Activated CD8-positive, alpha-beta T cell treated with anti-CD3 and anti-CD28 coated beads, Interleukin-2, amount 10 ng/mL, durations not matched to agents 7 days and 5 days (primary cell): ENCODE data around the gene KRTAP21-3. TPM values are rescaled to one million over a fixed set of nuclear protein-coding genes. Genes with fewer than 3 reads are reported as not detected.
"Not testable (repeated sequence)": the region's sequence is repeated elsewhere in the genome, so short reads cannot be mapped to it uniquely, and the experiment has no call there.

Experiments used
- ATAC-seq: fragments of 150-1000 bp; cut with Tn5 transposase; one replicate; pipeline ENCODE4 v1.10.0; 2021; ENCODE audit warnings: moderate library complexity
- CTCF ChIA-PET: fragments of 350-600 bp; sonication (Branson Sonifier 250); formaldehyde crosslinking; loops from one replicate; lab custom pipeline; 2021; ENCODE audit warnings: antibody characterized with exemption; lab: Charles Lee
- POLR2A ChIA-PET: fragments of 350-600 bp; sonication (Branson Sonifier 250); formaldehyde crosslinking; loops from one replicate; lab custom pipeline; 2021; ENCODE audit warnings: antibody characterized with exemption; lab: Charles Lee
- DNase-seq: peaks from one replicate; pipeline ENCODE4 v3.0.0-alpha.2; 2020
- H3K27ac Mint-ChIP-seq: one replicate; pipeline ENCODE4 v1.8.0; 2021; ENCODE audit warnings: mild to moderate bottlenecking, mixed read lengths
- H3K27me3 Mint-ChIP-seq: one replicate; pipeline ENCODE4 v1.8.0; 2021; ENCODE audit warnings: low read depth, mixed read lengths
- H3K36me3 Mint-ChIP-seq: one replicate; pipeline ENCODE4 v1.8.0; 2021; ENCODE audit warnings: low read depth, mixed read lengths
- H3K4me1 Mint-ChIP-seq: one replicate; pipeline ENCODE4 v1.8.0; 2021; ENCODE audit warnings: low read depth, mixed read lengths
- H3K4me3 Mint-ChIP-seq: one replicate; pipeline ENCODE4 v1.8.0; 2021; ENCODE audit warnings: mild to moderate bottlenecking, mixed read lengths
- H3K9me3 Mint-ChIP-seq: one replicate; pipeline ENCODE4 v1.8.0; 2022; ENCODE audit warnings: mixed read lengths; ENCODE audit not compliant: insufficient read depth
- total RNA-seq, 2 experiments: library from RNA; stranded (reverse); gene quantifications; one replicate each; pipeline ENCODE4 v1.2.3, GENCODE V29; 2021

KRTAP21-3 gene, protein sequence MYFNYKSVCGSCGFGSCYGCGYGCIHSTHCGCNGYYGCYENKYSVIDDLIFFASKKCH
- total RNA-seq, result not detected

DNA sequence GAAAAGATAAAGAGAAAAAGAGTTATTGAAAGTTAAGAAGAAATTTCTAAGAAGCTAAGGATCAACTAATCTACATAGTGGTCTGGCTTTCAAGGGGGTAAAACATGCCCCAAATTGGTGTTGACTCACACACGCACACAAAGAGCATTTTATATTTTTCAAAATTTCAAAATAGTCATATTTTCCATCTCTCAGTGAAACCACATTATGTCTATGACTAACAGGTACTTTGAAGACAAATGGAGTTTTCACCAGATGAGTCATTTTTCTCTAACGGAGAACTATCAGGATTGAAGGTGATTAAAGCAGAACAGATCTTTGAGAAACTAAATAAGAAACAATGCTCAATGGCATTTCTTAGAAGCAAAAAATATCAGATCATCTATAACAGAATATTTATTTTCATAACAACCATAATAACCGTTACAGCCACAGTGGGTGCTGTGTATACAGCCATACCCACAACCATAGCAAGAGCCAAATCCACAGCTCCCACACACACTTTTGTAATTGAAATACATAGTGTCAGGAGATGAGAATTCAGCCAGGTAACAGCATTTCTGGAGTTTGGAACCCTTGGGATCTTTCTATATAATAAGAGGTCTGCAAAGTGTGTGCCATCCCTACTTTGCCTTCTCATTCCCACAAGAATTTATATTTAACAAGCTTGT lies at the start of gene KRTAP21-3:
KRTAP21-3 (minus strand) TSS at position 539 of the 671 bp plus-strand sequence; CDS start at position 521, 18 bp downstream.
- Mint-ChIP-seq H3K27me3 (no peaks in the 10 kb centered on the region), H3K4me3 (no peak within 1 kb of the TSS), H3K27ac (peak within 1 kb of the TSS; percentile 8), H3K36me3 (no peaks in the 10 kb centered on the region), H3K9me3 (peaks cover 6% of the 10 kb centered on the region), H3K4me1 (peaks cover 9% of the 10 kb centered on the region)
- ATAC-seq (peak; percentile 88), DNase-seq (peak; percentile 24)
- ChIA-PET POLR2A (no interaction called here), CTCF (no interaction called here)

DNA sequence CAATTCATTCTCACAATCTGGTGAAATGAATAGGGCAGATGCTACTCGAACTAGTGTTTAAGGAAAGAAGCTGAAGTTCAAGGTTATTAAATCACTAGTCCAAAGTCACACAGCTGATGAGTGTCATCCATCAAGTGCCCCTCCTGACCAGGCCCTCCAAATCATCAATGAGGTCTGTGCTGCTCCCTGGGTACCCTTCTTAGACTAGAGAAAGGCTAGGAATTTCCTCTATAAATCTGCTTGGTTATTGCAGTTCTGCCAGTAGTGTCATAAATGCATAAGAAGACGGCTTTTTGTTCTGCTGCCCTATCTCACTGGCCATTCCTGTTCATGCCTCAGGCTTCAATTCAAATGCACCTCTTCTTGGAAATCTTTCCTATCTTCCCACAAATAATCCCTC lies 42.2 kb upstream of the KRTAP21-3 start:
- H3K4me3 Mint-ChIP-seq, result no peak overlapping the region
- DNase-seq (no peak), ATAC-seq (no peak)
- no peak overlapping the region for H3K27ac Mint-ChIP-seq
- ChIA-PET POLR2A (no interaction called here), CTCF (no interaction called here)
- no peaks in the 10 kb centered on the region for H3K4me1 Mint-ChIP-seq
- no peaks in the 10 kb centered on the region for H3K9me3 Mint-ChIP-seq
- no peaks in the 10 kb centered on the region for H3K36me3 Mint-ChIP-seq
- no peaks in the 10 kb centered on the region for H3K27me3 Mint-ChIP-seq

DNA sequence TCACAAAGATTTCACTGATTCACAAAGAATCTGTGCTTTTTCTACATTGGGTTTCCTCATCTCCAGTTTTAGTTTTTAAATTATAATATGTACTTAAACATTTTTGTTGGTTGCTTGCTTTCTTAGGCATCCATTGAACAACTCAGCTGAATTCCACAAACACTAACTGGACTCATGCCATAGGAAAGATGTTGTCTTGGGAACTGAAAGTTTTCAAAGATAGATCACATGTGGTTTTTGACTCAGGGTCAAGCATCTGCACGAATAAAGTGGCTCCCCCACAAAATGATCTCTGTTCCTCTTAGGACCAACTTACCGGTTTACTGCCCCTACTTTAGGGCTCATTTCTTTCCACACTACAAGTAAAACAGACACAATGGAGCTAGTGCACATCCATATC lies 39.7 kb upstream of the KRTAP21-3 start:
- H3K9me3 Mint-ChIP-seq, result no peaks in the 10 kb centered on the region
- no peak overlapping the region for H3K4me3 Mint-ChIP-seq
- H3K4me1 Mint-ChIP-seq, result no peaks in the 10 kb centered on the region
- ATAC-seq (no peak), DNase-seq (no peak)
- ChIA-PET CTCF (no interaction called here), POLR2A (no interaction called here)
- H3K27ac Mint-ChIP-seq, result no peak overlapping the region
- H3K27me3 Mint-ChIP-seq, result no peaks in the 10 kb centered on the region
- no peaks in the 10 kb centered on the region for H3K36me3 Mint-ChIP-seq

DNA sequence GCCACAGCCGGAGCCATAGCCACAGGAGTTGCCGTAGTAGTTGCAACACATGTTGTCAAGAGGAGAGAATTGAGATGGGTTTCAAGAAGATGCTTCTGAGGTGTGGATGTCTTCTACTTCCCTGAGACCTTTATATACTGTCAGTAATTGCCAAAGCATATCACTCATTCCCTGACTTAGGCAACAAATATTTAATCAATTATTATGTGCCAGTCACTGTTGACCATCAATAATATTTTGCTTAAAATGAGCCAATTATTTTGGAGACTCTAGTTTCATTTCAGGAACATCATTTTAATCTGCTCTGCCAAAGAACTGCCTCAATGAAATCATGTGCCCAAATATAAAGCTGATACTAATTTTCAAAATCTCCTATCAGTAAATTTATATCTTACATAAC lies 36.8 kb upstream of the KRTAP21-3 start, which contains the start of gene KRTAP21-1:
KRTAP21-1 (minus strand) TSS at position 101 of the 400 bp plus-strand sequence; CDS start at position 51, 50 bp downstream.
- H3K27ac Mint-ChIP-seq, H3K4me3 Mint-ChIP-seq, CTCF ChIA-PET, H3K4me1 Mint-ChIP-seq, H3K27me3 Mint-ChIP-seq, DNase-seq, ATAC-seq, POLR2A ChIA-PET, H3K9me3 Mint-ChIP-seq, H3K36me3 Mint-ChIP-seq: not testable (repeated sequence)

DNA sequence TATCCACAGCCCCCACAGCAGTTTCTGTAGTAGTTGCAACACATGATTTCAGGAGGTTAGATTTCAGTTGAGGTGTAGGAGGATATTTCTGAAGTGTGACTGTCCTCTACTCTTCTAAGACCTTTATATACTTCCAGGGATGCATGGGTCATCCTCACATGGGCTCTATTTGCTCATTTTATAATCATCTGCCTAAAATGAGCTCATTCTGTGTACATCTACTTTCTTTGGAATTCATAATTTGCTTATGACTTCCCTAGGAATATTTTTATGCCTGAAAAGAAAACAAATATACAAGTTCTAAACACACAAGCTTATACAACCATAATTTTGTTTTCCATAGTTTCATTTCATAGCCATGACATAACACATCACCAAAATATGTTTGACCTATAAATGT lies 28.6 kb upstream of the KRTAP21-3 start, which contains the start of gene KRTAP21-2:
KRTAP21-2 (minus strand) TSS at position 101 of the 400 bp plus-strand sequence; CDS start at position 44, 57 bp downstream.
- H3K27ac Mint-ChIP-seq, result no peak within 1 kb of the TSS
- POLR2A ChIA-PET, result interaction anchor here (0.6 kb wide), 1 partner anchor 860 kb away, joined by 3 read pairs; no protein-coding TSS in a partner anchor

DNA sequence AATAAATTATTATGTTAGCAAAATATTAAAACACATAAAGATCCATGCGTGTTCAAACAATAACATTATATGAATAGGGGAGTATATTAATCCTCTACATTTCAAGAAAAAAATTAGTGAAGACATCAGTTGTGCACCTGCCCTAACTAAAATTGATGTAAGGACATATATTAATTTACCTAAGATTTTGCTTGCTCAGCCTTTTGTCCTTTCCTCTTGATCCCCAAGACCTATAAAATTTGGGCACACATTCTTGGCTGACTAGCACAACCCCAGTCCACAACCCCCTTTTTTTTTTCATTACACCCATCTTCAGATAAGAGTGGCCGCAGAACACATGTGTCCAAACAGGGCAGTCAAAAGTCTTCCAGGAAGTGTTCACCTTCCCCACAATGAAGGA lies 21.9 kb upstream of the KRTAP21-3 start:
- no peak for DNase-seq
- no peaks in the 10 kb centered on the region for H3K9me3 Mint-ChIP-seq
- H3K27ac Mint-ChIP-seq, result no peak overlapping the region
- CTCF ChIA-PET, result no interaction called here
- H3K4me3 Mint-ChIP-seq, result no peak overlapping the region
- H3K36me3 Mint-ChIP-seq, result no peaks in the 10 kb centered on the region
- ATAC-seq, result no peak
- no peaks in the 10 kb centered on the region for H3K4me1 Mint-ChIP-seq
- POLR2A ChIA-PET, result no interaction called here
- no peaks in the 10 kb centered on the region for H3K27me3 Mint-ChIP-seq

More for the DNA sequence above, 28.6 kb upstream of the KRTAP21-3 start, which contains the start of gene KRTAP21-2:
- H3K36me3 Mint-ChIP-seq, result no peaks in the 10 kb centered on the region
- H3K4me1 Mint-ChIP-seq, result no peaks in the 10 kb centered on the region
- CTCF ChIA-PET, result no interaction called here
- peaks cover 3% of the 10 kb centered on the region for H3K27me3 Mint-ChIP-seq
- ATAC-seq (no peak), DNase-seq (no peak)
- no peaks in the 10 kb centered on the region for H3K9me3 Mint-ChIP-seq
- H3K4me3 Mint-ChIP-seq, result no peak within 1 kb of the TSS

DNA sequence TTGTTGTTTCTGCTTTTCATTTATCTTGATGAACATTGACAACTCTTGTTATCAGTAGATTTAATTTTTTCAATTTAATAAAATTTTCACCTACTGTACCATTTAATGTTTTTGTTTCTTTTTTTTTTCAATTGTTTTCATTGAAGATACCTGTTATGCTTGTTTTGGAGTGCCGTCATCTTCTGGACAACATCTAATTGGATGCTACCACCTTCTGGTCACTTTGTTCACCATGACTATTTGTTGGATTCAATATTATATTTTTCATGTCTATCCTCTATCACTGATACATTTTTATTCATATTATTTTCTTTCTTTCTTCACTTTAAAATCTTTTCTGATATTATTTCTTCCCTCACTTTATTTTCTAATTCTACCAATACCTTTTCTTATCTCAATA lies 14.4 kb upstream of the KRTAP21-3 start:
- H3K9me3 Mint-ChIP-seq, result no peaks in the 10 kb centered on the region
- H3K27ac Mint-ChIP-seq, result no peak overlapping the region
- no peak for DNase-seq
- no peaks in the 10 kb centered on the region for H3K27me3 Mint-ChIP-seq
- H3K36me3 Mint-ChIP-seq, result no peaks in the 10 kb centered on the region
- no peaks in the 10 kb centered on the region for H3K4me1 Mint-ChIP-seq
- ChIA-PET POLR2A (no interaction called here), CTCF (no interaction called here)
- ATAC-seq, result no peak
- no peak overlapping the region for H3K4me3 Mint-ChIP-seq

DNA sequence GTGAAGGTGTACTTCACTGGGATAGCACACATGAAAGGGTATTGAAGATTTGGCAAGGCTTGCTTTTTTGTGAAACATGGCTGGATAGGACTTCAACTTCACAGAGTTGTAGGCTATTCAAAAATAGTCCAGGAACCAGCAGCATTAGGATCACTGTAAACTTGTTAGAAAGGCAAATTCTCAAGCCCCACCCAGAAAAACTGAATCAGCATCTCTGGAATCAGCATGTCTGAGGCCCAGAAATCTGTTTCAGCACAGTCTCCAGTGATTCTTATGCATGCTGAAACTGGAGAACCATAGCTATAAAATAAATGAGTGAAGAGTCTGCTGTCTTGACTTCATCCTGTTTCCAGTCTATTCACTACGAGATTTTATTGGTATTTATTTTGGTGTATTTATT lies 8.1 kb upstream of the KRTAP21-3 start:
- Mint-ChIP-seq H3K9me3 (no peaks in the 10 kb centered on the region), H3K4me1 (no peaks in the 10 kb centered on the region), H3K36me3 (no peaks in the 10 kb centered on the region), H3K27me3 (no peaks in the 10 kb centered on the region), H3K4me3 (no peak overlapping the region), H3K27ac (no peak overlapping the region)
- DNase-seq (no peak), ATAC-seq (no peak)
- POLR2A ChIA-PET, result no interaction called here
- CTCF ChIA-PET, result no interaction called here

DNA sequence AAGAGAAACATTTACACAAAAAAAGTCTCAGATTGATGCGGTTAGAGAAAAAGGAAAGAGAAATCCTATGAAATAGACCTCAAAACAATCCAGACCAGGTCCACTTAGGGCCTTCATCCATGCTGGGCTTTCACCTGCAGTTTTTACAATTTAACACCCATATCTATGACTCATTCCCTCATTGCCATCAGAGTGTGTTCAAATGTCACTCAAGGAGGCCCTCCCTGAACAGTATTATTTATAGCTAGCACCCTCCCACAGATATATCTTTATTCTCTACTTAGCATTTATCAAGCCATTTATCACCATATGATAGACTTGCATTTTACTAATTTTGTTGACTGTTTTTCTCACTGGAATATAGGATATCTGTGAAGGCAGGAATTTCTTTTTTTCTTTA lies 824 bp upstream of the KRTAP21-3 start:
- Mint-ChIP-seq H3K27me3 (no peaks in the 10 kb centered on the region), H3K4me1 (peaks cover 9% of the 10 kb centered on the region), H3K9me3 (no peaks in the 10 kb centered on the region), H3K27ac (peak overlapping the region; percentile 8), H3K4me3 (no peak overlapping the region), H3K36me3 (no peaks in the 10 kb centered on the region)
- no peak for DNase-seq
- ChIA-PET CTCF (no interaction called here), POLR2A (no interaction called here)
- no peak for ATAC-seq

DNA sequence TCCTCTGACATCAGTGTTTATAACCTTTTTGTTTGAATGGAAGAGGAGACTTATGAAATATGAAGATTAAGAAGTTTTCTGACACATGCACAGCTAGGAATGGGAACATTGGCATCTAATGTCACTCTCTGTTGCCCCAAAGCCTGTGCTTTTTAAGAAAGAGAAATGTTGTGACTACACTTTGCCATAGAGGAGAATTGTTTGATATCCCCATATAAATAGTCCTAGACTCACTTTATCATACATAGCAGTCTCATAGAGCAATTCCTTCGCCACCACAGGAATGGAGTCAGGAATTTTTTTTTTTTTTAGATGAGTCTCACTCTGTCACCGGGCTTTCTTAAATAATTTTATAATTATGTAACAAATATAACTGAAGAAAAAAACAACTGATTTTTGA lies 1.5 kb downstream of the KRTAP21-3 start:
- ChIA-PET CTCF (no interaction called here), POLR2A (no interaction called here)
- H3K4me1 Mint-ChIP-seq, result peaks cover 9% of the 10 kb centered on the region
- ATAC-seq (no peak), DNase-seq (no peak)
- no peak overlapping the region for H3K4me3 Mint-ChIP-seq
- H3K9me3 Mint-ChIP-seq, result peaks cover 6% of the 10 kb centered on the region
- H3K36me3 Mint-ChIP-seq, result no peaks in the 10 kb centered on the region
- H3K27ac Mint-ChIP-seq, result no peak overlapping the region
- no peaks in the 10 kb centered on the region for H3K27me3 Mint-ChIP-seq

DNA sequence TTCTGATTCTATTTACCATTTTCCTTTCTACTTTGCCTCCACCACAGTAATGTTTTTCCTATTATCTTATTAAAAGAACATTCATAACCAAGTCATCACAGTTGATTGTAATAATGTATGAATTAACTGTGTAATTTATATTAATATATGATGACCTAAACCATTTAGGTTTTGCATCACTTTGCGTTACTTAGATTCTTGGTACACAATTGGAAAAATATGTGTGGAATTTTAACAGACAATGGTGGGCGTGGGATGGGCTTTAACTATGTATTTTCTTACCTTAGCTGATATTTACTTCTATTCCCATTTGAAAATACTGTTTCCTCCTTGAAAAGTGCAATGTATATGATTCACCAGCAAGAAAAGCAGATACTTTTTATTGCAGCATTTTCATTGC lies 3.6 kb downstream of the KRTAP21-3 start:
- no peak overlapping the region for H3K4me3 Mint-ChIP-seq
- ChIA-PET CTCF (no interaction called here), POLR2A (no interaction called here)
- ATAC-seq (no peak), DNase-seq (no peak)
- H3K27ac Mint-ChIP-seq, result no peak overlapping the region
- H3K9me3 Mint-ChIP-seq, result peaks cover 6% of the 10 kb centered on the region
- H3K36me3 Mint-ChIP-seq, result no peaks in the 10 kb centered on the region
- H3K27me3 Mint-ChIP-seq, result no peaks in the 10 kb centered on the region
- H3K4me1 Mint-ChIP-seq, result peaks cover 9% of the 10 kb centered on the region

DNA sequence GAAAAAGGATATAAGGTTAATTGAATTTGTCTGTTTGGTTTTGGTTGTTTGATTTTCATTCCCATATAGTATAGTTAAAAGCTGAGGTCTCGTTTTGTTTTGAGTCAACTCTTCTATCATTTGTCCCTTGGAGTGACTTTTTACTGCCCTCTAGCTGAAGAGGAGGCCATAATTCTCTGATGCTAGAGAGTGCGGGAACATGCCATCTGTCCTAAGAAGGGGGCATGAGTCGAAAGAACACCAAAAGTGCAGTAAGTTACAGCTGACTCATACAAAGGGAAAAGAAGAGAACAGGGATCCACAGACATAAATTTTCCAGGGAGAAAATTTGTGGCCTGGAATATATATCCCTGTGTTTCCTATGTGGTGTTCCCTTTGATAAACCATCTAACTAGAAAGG lies 4.1 kb downstream of the KRTAP21-3 start:
- no peak for ATAC-seq

More for the DNA sequence above, 4.1 kb downstream of the KRTAP21-3 start:
- POLR2A ChIA-PET, result no interaction called here
- no peak overlapping the region for H3K27ac Mint-ChIP-seq
- no peak for DNase-seq
- H3K4me3 Mint-ChIP-seq, result no peak overlapping the region
- CTCF ChIA-PET, result no interaction called here
- H3K27me3 Mint-ChIP-seq, result no peaks in the 10 kb centered on the region
- peaks cover 6% of the 10 kb centered on the region for H3K9me3 Mint-ChIP-seq
- H3K4me1 Mint-ChIP-seq, result peaks cover 9% of the 10 kb centered on the region
- H3K36me3 Mint-ChIP-seq, result no peaks in the 10 kb centered on the region
